Measurements from ENCODE around the gene TIPARP. TPM values are rescaled to one million over a fixed set of nuclear protein-coding genes. Genes with fewer than 3 reads are reported as not detected.

TIPARP gene
- total RNA-seq, 4 donors from 2014 or later = 23.3 to 65.0 (median 31.2) TPM

- Histone ChIP-seq H3K9me3 (no peaks in the 10 kb centered on the region), H3K36me3 (no peaks in the 10 kb centered on the region), H3K27ac (no peak overlapping the region), H3K4me3 (replicated peaks in 1 of 3) (no peak overlapping the region), H3K27me3 (no peaks in the 10 kb centered on the region), H3K4me1 (no peaks in the 10 kb centered on the region)
- DNase-seq = no peak
- no peak for TF ChIP-seq CTCF (IDR thresholded peaks at IDR 0.05)
- TF ChIP-seq POLR2A (IDR thresholded peaks at IDR 0.05) = no peak
- intact Hi-C loops (cut with DNase I) = no loop called here
- WGBS, 2 donors = 95 to 98% methylated on average over 2 of the region's 2 CpGs
These were observed 16.9 kb upstream of the TIPARP start for GRCh38 chr3:156657440-156657839.

- 97% methylated on average over 4 of the region's 4 CpGs for WGBS, 2 donors
- H3K27me3 ChIP-seq = no peaks in the 10 kb centered on the region
- H3K27ac ChIP-seq = no peak overlapping the region
- no peaks in the 10 kb centered on the region for H3K36me3 ChIP-seq
- no peak for TF ChIP-seq POLR2A (IDR thresholded peaks at IDR 0.05)
- TF ChIP-seq CTCF (IDR thresholded peaks at IDR 0.05) = no peak
- H3K4me1 ChIP-seq = no peaks in the 10 kb centered on the region
- intact Hi-C loops (cut with DNase I) = no loop called here
- DNase-seq = no peak
- H3K9me3 ChIP-seq = no peaks in the 10 kb centered on the region
- H3K4me3 ChIP-seq (replicated peaks in 1 of 3) = no peak overlapping the region
These were observed 16.3 kb upstream of the TIPARP start for GRCh38 chr3:156657862-156658731.

- Histone ChIP-seq H3K9me3 (no peaks in the 10 kb centered on the region), H3K27ac (no peak overlapping the region), H3K4me3 (replicated peaks in 1 of 3) (no peak overlapping the region), H3K4me1 (no peaks in the 10 kb centered on the region), H3K27me3 (no peaks in the 10 kb centered on the region), H3K36me3 (no peaks in the 10 kb centered on the region)
- no peak for DNase-seq
- intact Hi-C loops (cut with DNase I) = no loop called here
- TF ChIP-seq POLR2A (IDR thresholded peaks at IDR 0.05) (no peak), CTCF (IDR thresholded peaks at IDR 0.05) (no peak)
- WGBS, 2 donors = 90 to 91% methylated on average over 1 of the region's 1 CpG
These were observed 15.7 kb upstream of the TIPARP start for GRCh38 chr3:156658732-156659090.

GRCh38 chr3:156659260-156659659 lies 15.1 kb upstream of the TIPARP start:
- TF ChIP-seq CTCF (IDR thresholded peaks at IDR 0.05) = no peak
- TF ChIP-seq POLR2A (IDR thresholded peaks at IDR 0.05) = no peak
- Histone ChIP-seq H3K4me3 (replicated peaks in 1 of 3) (no peak overlapping the region), H3K36me3 (no peaks in the 10 kb centered on the region), H3K9me3 (no peaks in the 10 kb centered on the region), H3K4me1 (no peaks in the 10 kb centered on the region), H3K27ac (no peak overlapping the region), H3K27me3 (no peaks in the 10 kb centered on the region)
- intact Hi-C loops (cut with DNase I) = no loop called here
- DNase-seq = no peak

DNA sequence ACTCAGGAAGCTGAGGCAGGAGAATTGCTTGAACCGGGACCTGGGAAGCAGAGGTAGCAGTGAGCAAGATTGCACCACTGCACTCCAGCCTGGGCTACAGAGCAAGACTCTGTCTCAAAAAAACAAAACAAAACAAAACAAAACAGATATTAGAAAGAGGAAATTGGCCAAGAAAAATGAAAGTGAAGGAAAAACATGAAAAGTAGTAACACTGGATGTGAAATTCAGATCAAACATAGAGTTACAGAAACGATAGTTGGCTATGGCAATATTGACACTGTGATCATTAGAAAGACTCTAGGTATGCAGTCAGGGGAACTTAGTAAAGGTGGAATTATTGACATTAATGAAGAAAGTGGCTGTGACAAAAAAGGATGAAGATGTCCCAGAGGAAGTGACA lies 13.2 kb upstream of the TIPARP start:
- intact Hi-C loops (cut with DNase I) = no loop called here
- H3K4me1 ChIP-seq = no peaks in the 10 kb centered on the region
- no peaks in the 10 kb centered on the region for H3K9me3 ChIP-seq
- no peaks in the 10 kb centered on the region for H3K36me3 ChIP-seq
- no peak for TF ChIP-seq POLR2A (IDR thresholded peaks at IDR 0.05)
- no peak for TF ChIP-seq CTCF (IDR thresholded peaks at IDR 0.05)
- no peak overlapping the region for H3K4me3 ChIP-seq (replicated peaks in 1 of 3)
- no peak overlapping the region for H3K27ac ChIP-seq
- no peaks in the 10 kb centered on the region for H3K27me3 ChIP-seq
- WGBS, 2 donors = 73 to 81% methylated on average over 2 of the region's 2 CpGs
- no peak for DNase-seq
